Hepatocyte (in vitro differentiated cells): Measurements from ENCODE around the gene PACS1. TPM values are rescaled to one million over a fixed set of nuclear protein-coding genes. Genes with fewer than 3 reads are reported as not detected.

ENCODE experiments used
- DNase-seq: peaks from one replicate; pipeline ENCODE4 v3.0.0-alpha.2; 2016; ENCODE audit warnings: low spot score
- H2AFZ ChIP-seq: fragments of 200-600 bp; sonication (generic); 2 replicates; pipeline ENCODE4 v1.6.0; 2016; ENCODE audit warnings: antibody characterized with exemption, mild to moderate bottlenecking
- H3K27ac ChIP-seq: fragments of 200-600 bp; sonication (generic); 2 replicates; pipeline ENCODE4 v1.5.1; 2016; ENCODE audit warnings: mild to moderate bottlenecking
- H3K27me3 ChIP-seq: fragments of 200-600 bp; sonication (generic); 2 replicates; pipeline ENCODE4 v1.6.1; 2016
- H3K36me3 ChIP-seq: fragments of 200-600 bp; sonication (generic); replicated peaks from 2 replicates; pipeline ENCODE4 v1.5.1; 2016; ENCODE audit warnings: low read depth; ENCODE audit not compliant: insufficient read depth
- H3K4me1 ChIP-seq: fragments of 200-600 bp; sonication (generic); 2 replicates; pipeline ENCODE4 v1.5.1; 2016; ENCODE audit warnings: mild to moderate bottlenecking, moderate library complexity; ENCODE audit not compliant: insufficient read depth
- H3K4me2 ChIP-seq: fragments of 200-600 bp; sonication (generic); 2 replicates; pipeline ENCODE4 v1.6.0; 2016
- H3K4me3 ChIP-seq: fragments of 200-600 bp; sonication (generic); 2 replicates; pipeline ENCODE4 v1.5.1; 2016; ENCODE audit warnings: mild to moderate bottlenecking
- H3K79me2 ChIP-seq: fragments of 200-600 bp; sonication (generic); 2 replicates; pipeline ENCODE4 v1.6.0; 2017; ENCODE audit warnings: mild to moderate bottlenecking
- H3K9me2 ChIP-seq: fragments of 200-600 bp; sonication (generic); replicated peaks from 2 replicates; pipeline ENCODE4 v1.6.0; 2017; ENCODE audit warnings: mild to moderate bottlenecking; ENCODE audit not compliant: insufficient read depth
- H3K9me3 ChIP-seq: fragments of 200-600 bp; sonication (generic); 2 replicates; pipeline ENCODE4 v1.5.1; 2016; ENCODE audit warnings: low read depth, mild to moderate bottlenecking
- H4K20me1 ChIP-seq: fragments of 200-600 bp; sonication (generic); 2 replicates; pipeline ENCODE4 v1.6.0; 2016; ENCODE audit warnings: mild to moderate bottlenecking; ENCODE audit not compliant: insufficient read depth, poor library complexity, severe bottlenecking
- CTCF ChIP-seq: fragments of 200-600 bp; sonication (generic); IDR thresholded peaks from 2 replicates; pipeline ENCODE4 v1.5.1; 2016; ENCODE audit warnings: antibody characterized with exemption, mild to moderate bottlenecking; ENCODE audit not compliant: poor library complexity
- EZH2 ChIP-seq: fragments of 200-600 bp; sonication (generic); IDR thresholded peaks from 2 replicates; pipeline ENCODE4 v1.6.1; 2016; ENCODE audit warnings: antibody characterized with exemption, mild to moderate bottlenecking, borderline replicate concordance
- EZH2phosphoT487 ChIP-seq: fragments of 200-600 bp; sonication (generic); IDR thresholded peaks from one replicate; pipeline ENCODE4 v1.6.1; 2018; ENCODE audit warnings: antibody characterized with exemption, mild to moderate bottlenecking, low read depth, moderate library complexity; ENCODE audit not compliant: unreplicated experiment, severe bottlenecking
- WGBS: methylation state at CpG from one replicate; pipeline ENCODE4 v1.1.6; 2016; ENCODE audit warnings: low lambda C conversion rate; ENCODE audit errors: missing lambda C conversion rate; 5-methylcytosine and 5-hydroxymethylcytosine counted together
- polyA plus RNA-seq: library from polyadenylated mRNA; unstranded; fragments of >200 nt; fragmentation: Nextera tagmentation; extraction: Ambion mirVana; gene quantifications from 2 replicates; pipeline ENCODE4 v1.2.1, GENCODE V29; 2016
- total RNA-seq: library from RNA; depleted of rRNA; stranded (reverse); fragments of >200 nt; gene quantifications from 2 replicates; pipeline ENCODE4 v1.2.3, GENCODE V29; 2014

Gene PACS1
- total and polyA plus RNA-seq, 2 experiments from 2014 or later: 28.2 to 71.5 TPM

- H4K20me1 ChIP-seq: no peaks in the 10 kb centered on the region
- no peaks in the 10 kb centered on the region for H3K9me2 ChIP-seq
- H3K4me1 ChIP-seq: peaks cover 15% of the 10 kb centered on the region
- H3K79me2 ChIP-seq: peaks cover 5% of the 10 kb centered on the region
- H3K4me2 ChIP-seq: no peak overlapping the region
- no peak overlapping the region for H3K4me3 ChIP-seq
- no peaks in the 10 kb centered on the region for H3K27me3 ChIP-seq
- no peak for DNase-seq
- H3K9me3 ChIP-seq: no peaks in the 10 kb centered on the region
- no peak overlapping the region for H3K27ac ChIP-seq
- H2AFZ ChIP-seq: no peak overlapping the region
- no peaks in the 10 kb centered on the region for H3K36me3 ChIP-seq
- 87% methylated on average over 11 of the region's 11 CpGs for WGBS
- TF ChIP-seq EZH2: no peak
- no peak for TF ChIP-seq CTCF
- no peak for TF ChIP-seq EZH2phosphoT487
These were observed 22.3 kb upstream of the PACS1 start for GRCh38 chr11:66047541-66048365.

GRCh38 chr11:66048547-66049323 is 21.3 kb upstream of the PACS1 start, which contains the start of gene GAL3ST3:
Gene GAL3ST3 (minus strand): TSS chr11:66049161. CDS start chr11:66045415, 3,746 bp downstream.
- no peaks in the 10 kb centered on the region for H3K36me3 ChIP-seq
- peaks cover 14% of the 10 kb centered on the region for H3K79me2 ChIP-seq
- peaks cover 5% of the 10 kb centered on the region for H4K20me1 ChIP-seq
- WGBS: 23% methylated on average over 12 of the region's 39 CpGs
- no peaks in the 10 kb centered on the region for H3K9me2 ChIP-seq
- H2AFZ ChIP-seq: peak within 1 kb of the TSS; percentile 52
- peak within 1 kb of the TSS; percentile 91 for H3K4me2 ChIP-seq
- no peaks in the 10 kb centered on the region for H3K27me3 ChIP-seq
- TF ChIP-seq EZH2phosphoT487: no peak
- TF ChIP-seq EZH2: no peak
- no peak for TF ChIP-seq CTCF
- H3K4me3 ChIP-seq: no peak within 1 kb of the TSS
- DNase-seq: peak; percentile 49
- no peak within 1 kb of the TSS for H3K27ac ChIP-seq
- H3K4me1 ChIP-seq: peaks cover 22% of the 10 kb centered on the region
- H3K9me3 ChIP-seq: no peaks in the 10 kb centered on the region

GRCh38 chr11:66050581-66051231 is 19.4 kb upstream of the PACS1 start:
- Histone ChIP-seq H3K4me1 (peaks cover 22% of the 10 kb centered on the region), H3K36me3 (no peaks in the 10 kb centered on the region), H3K4me2 (peak overlapping the region; percentile 80), H3K9me2 (no peaks in the 10 kb centered on the region), H4K20me1 (peaks cover 5% of the 10 kb centered on the region), H3K27me3 (no peaks in the 10 kb centered on the region), H3K27ac (peak overlapping the region; percentile 90), H2AFZ (peak overlapping the region; percentile 57), H3K4me3 (no peak overlapping the region), H3K9me3 (no peaks in the 10 kb centered on the region), H3K79me2 (peaks cover 34% of the 10 kb centered on the region)
- TF ChIP-seq CTCF (no peak), EZH2 (no peak), EZH2phosphoT487 (no peak)
- 81% methylated on average over 5 of the region's 5 CpGs for WGBS
- no peak for DNase-seq
